HEK293T (cell line): Measurements from ENCODE around the gene HMGXB3.

Experiments
- BHLHE40 ChIP-seq: fragments of 450-650 bp; IDR thresholded peaks from 2 replicates; pipeline ENCODE4 v1.6.1; 2016; ENCODE audit warnings: mild to moderate bottlenecking, moderate library complexity, borderline replicate concordance
- ELF4 ChIP-seq: fragments of 450-650 bp; IDR thresholded peaks from 2 replicates; pipeline ENCODE4 v1.6.1; 2017; ENCODE audit warnings: antibody characterized with exemption
- FOXA1 ChIP-seq: fragments of 450-650 bp; IDR thresholded peaks from 2 replicates; pipeline ENCODE4 v1.6.1; 2016; ENCODE audit warnings: mild to moderate bottlenecking
- FOXM1 ChIP-seq: fragments of 450-650 bp; IDR thresholded peaks from 2 replicates; pipeline ENCODE4 v1.6.1; 2017; ENCODE audit warnings: mild to moderate bottlenecking, borderline replicate concordance
- NFRKB ChIP-seq: fragments of 450-650 bp; IDR thresholded peaks from 2 replicates; pipeline ENCODE4 v1.6.1; 2016; ENCODE audit warnings: mild to moderate bottlenecking, moderate library complexity
- SP1 ChIP-seq: fragments of 450-650 bp; IDR thresholded peaks from 2 replicates; pipeline ENCODE4 v1.6.1; 2017
- TARDBP ChIP-seq: fragments of 450-650 bp; IDR thresholded peaks from 2 replicates; pipeline ENCODE4 v1.6.1; 2016

- TF ChIP-seq FOXA1 (no peak), SP1 (no peak), BHLHE40 (no peak), FOXM1 (no peak), TARDBP (no peak), ELF4 (no peak), NFRKB (no peak)
These were observed 40.9 kb upstream of the HMGXB3 start for GRCh38 chr5:149959406-149960236.
